GM23338 (cell line): Measurements from ENCODE around the gene PHF23.

Experiments
- EZH2 ChIP-seq: fragments of 200-600 bp; sonication (generic); IDR thresholded peaks from one replicate; pipeline ENCODE4 v1.8.0; 2017; ENCODE audit warnings: antibody characterized with exemption, mild to moderate bottlenecking, low read depth; ENCODE audit not compliant: unreplicated experiment
- TF ChIP-seq, protein P1 (sequence below), 2 experiments: fragments of 200-600 bp in 1 of 2; sonication (generic) in 1 of 2; conservative IDR thresholded peaks; 2 replicates each; pipeline versions ENCODE4 v1.5.1 to v1.6.1; 2016 to 2017; ENCODE audit warnings: antibody characterized with exemption in 2 of 2, low read depth in 2 of 2, mild to moderate bottlenecking in 2 of 2, moderate library complexity in 1 of 2

DNA sequence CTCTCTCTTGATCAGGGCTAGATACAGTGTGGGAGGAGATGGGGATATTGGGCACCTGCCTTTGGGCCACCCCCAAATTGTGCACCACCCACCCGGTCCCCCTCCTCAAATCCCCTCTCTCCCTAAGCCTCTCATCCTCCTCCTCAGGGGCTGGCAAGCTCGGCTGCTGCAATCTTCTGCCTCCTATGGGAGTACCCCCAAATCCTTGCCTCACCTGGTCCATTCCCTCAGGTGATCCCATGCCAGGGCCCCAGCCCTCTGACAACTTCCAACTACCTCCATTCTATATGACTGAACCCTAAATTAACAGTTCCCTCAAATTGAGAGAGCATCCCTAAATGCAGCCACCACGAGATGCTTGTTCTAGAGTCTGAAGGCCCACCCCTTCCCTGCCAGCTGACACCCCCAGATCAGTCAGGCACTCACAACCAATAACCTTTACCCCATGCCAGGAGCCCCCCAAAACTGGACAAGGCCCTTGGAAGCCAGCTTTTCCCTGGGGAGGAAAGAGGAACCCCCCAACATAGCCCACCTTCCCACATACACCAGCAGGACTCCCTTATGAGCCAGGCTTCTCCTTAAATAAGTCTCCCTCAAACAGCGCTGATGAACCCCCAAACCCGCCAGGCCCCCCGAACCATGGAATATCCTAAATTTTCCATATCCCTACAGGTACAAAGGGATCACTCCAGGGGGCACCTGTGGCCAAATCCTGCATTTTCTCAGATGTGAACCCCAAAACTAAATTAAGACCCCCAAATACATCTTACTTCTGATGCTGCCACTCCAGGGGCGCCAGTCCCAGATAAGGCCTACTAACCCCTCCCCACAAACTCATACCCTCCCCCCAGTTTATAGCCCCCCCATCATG is 22.8 kb downstream of the PHF23 start:
- TF ChIP-seq, protein P1, sequence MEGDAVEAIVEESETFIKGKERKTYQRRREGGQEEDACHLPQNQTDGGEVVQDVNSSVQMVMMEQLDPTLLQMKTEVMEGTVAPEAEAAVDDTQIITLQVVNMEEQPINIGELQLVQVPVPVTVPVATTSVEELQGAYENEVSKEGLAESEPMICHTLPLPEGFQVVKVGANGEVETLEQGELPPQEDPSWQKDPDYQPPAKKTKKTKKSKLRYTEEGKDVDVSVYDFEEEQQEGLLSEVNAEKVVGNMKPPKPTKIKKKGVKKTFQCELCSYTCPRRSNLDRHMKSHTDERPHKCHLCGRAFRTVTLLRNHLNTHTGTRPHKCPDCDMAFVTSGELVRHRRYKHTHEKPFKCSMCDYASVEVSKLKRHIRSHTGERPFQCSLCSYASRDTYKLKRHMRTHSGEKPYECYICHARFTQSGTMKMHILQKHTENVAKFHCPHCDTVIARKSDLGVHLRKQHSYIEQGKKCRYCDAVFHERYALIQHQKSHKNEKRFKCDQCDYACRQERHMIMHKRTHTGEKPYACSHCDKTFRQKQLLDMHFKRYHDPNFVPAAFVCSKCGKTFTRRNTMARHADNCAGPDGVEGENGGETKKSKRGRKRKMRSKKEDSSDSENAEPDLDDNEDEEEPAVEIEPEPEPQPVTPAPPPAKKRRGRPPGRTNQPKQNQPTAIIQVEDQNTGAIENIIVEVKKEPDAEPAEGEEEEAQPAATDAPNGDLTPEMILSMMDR (conservative IDR thresholded peaks at IDR 0.05; ENCODE audit: low read depth in 2 of 2), result no peak
- no peak for TF ChIP-seq EZH2
